Activated CD4-positive, alpha-beta T cell treated with anti-CD3 and anti-CD28 coated beads, Interleukin-2, amount 50 U/mL, for 16 hours (primary cell): ENCODE results near the gene KLHL29.

Experiments used
- DNase-seq: peaks from one replicate; pipeline ENCODE4 v3.0.0-alpha.2; 2020

Gene KLHL29

DNA sequence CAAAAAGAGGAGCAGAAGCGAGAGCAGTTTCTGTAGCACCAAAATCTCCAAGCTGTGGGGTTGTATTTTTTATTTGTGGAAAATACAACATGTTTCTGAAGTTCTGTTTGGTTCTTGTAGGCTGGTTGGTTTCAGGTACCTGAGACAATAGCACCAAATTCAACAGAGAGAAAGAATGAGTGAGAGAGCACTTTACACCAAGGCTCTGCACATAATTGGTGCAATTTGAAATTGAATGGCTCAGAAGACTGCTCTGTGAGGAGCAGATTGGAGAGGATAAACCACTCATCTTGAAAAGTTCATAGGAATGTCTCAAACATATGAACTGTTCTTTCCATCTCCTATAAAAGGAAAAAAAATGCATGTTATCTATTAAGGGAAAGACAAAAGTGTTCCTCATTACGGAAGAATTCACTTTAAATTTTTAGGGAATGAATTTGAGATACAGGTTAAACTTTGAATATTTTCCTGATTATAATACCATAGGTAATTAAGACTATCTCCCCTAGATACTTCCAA is 366.8 kb downstream of the KLHL29 start:
- DNase-seq, result no peak

DNA sequence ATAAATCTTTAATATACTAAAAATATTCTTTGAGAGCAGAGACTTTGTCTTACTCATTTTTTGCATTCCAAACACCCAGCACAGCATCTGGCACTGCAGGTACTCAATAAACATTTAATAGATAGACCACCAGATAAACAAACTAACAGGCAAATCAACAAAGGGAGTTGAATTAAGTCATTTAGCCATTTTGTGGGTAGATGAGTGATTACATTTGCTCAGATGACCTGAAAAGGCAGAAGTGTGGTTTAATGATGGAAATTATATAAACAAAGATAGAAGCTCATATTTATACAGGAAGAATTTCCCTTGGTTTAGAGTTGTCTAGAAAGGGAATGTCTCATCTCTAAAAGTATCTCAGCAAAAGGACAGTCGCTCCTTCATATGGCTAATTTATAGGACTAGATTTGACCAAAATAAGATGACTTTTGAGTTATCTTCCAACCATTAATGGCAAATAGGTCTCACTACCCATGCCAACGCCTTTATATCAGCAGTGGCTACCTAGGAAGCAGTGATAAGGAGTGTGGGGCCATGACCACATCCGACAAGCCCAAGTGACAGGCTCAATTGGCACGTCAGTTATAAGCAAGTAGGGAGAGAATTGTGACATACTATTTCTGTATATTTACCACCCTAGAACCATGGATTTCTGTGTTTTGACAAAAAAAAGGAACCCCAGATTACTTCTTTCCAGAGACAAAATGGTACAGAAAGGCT is 368.5 kb downstream of the KLHL29 start:
- no peak for DNase-seq

DNA sequence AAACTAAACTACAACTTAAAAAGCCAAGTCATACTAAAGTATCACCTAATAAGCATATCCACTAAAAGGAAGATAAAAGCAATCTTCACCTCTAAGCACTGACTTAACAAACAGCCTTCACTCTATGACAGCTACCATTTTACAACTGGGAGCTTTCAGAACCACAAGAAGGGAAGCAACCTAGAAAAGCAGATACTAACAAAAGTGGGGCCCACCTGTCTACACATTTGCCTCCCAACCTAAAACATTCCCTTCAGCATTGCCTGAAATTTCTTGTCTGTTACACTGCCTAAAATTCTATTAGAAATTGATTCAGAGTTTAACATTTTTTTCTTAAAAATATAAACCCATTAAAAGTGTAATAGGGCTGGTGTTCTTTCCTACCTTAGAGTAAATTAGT is 370.0 kb downstream of the KLHL29 start:
- no peak for DNase-seq

DNA sequence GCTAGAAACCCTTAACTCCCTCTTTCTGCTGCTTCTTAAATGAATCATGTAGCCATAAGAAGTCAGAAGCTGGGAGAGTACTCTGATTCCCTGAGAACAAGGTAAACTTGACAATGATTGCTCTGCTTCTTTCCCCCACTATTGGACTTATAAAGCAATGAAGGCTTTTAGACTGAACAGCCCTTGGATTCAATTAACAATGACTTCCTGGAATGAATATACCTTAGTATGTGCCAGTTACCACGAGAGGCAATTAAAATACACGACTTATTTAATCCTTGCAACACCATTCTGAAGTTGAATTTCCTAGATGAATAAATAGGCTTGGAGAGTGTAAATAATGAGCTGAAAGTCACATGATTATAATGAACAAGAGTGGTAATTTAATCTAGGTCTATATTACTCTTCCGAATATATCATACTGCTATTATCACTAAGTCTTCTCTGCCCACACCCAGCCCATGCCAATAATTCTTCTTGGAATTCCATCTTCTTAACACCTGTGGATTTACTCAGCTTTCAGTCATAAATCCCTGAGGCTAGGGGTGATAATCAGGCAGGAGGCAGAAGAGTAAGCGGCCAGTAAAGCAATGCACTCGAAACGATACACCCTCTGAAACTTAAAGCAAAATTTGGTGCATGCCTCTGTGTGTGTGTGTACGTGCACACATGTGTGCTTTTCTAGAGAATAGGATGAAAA is 371.8 kb downstream of the KLHL29 start:
- DNase-seq, result no peak

DNA sequence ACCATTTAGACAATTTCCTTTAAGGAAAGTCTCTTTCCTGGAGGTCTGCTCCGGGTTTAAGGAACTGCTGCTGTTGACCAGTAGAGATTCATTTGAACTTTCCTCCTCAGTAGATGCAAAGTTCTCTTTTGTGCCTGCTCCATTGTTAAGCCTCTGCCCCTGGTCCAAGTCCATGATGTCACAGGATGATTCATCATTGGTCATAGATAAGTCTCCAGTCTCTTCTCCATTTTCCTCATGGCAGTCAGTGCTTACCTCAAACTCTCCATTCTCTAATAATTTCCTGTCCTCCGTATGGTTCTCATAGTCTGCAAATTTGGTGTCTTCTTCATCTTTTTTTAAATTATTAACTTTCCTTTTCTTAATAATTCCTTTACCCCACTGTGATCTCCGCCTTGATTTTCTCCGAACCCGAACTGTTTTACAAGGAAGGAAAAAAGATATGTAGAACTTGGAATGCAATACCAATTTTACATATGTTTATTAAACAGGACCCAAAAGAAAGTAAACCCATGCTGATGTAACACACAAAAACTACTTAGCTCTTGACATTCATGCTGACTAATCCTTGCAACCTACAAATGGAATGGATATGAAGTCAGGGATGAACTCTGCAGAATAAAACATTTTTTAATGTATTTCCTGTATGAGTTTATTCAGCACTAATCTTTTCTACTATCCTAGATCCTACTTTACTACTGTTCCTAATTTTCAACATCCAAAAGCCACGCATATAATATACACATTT is 372.9 kb downstream of the KLHL29 start:
- DNase-seq, result no peak
